Testis (tissue), 3 donors: ENCODE measurements around the gene TOM1L2. TPM values are rescaled to one million over a fixed set of nuclear protein-coding genes. Genes with fewer than 3 reads are reported as not detected.
"Not testable (repeated sequence)": the region's sequence is repeated elsewhere in the genome, so short reads cannot be mapped to it uniquely, and the experiment has no call there.

Experiments used
- DNase-seq: peaks from one replicate; pipeline ENCODE4 v3.0.0-alpha.2; 2019
- H3K27ac ChIP-seq, 2 donors: fragments of 200-600 bp; sonication (generic); one replicate each; pipeline ENCODE4 v1.5.1; 2019
- H3K27me3 ChIP-seq: fragments of 200-600 bp; sonication (generic); one replicate; pipeline ENCODE4 v1.5.1; 2019
- H3K36me3 ChIP-seq: fragments of 200-600 bp; sonication (generic); one replicate; pipeline ENCODE4 v1.5.1; 2017; ENCODE audit warnings: low read depth; ENCODE audit errors: missing control alignments
- H3K4me1 ChIP-seq: fragments of 200-600 bp; sonication (generic); one replicate; pipeline ENCODE4 v1.5.1; 2019
- H3K4me3 ChIP-seq, 2 donors: fragments of 200-600 bp; sonication (generic); one replicate each; pipeline ENCODE4 v1.5.1; 2017 to 2019
- H3K9me3 ChIP-seq: fragments of 200-600 bp; sonication (generic); one replicate; pipeline ENCODE4 v1.5.1; 2017
- CTCF ChIP-seq, 3 experiments: fragments of 450-650 bp in 2 of 3; fragments of 200-600 bp in 1 of 3; sonication (generic) in 1 of 3; IDR thresholded peaks; one replicate each; pipeline ENCODE4 v1.5.1; 2016 to 2019; ENCODE audit warnings: antibody characterized with exemption in 3 of 3, mild to moderate bottlenecking in 2 of 3, moderate library complexity in 1 of 3
- POLR2A ChIP-seq: fragments of 450-650 bp; IDR thresholded peaks from one replicate; pipeline ENCODE4 v1.6.1; 2017; ENCODE audit warnings: antibody characterized with exemption, mild to moderate bottlenecking, moderate library complexity
- WGBS, 2 donors: methylation state at CpG; one replicate each; pipeline ENCODE4 v1.1.5; 2018; 5-methylcytosine and 5-hydroxymethylcytosine counted together
- intact Hi-C: fragments of 100-400 bp; cut with DNase I; formaldehyde crosslinking; loops from one replicate; pipeline ENCODE4 v1.15.1; 2023; ENCODE audit warnings: low total_unique reads
- polyA plus RNA-seq: library from polyadenylated mRNA; stranded (reverse); fragments of 350-450 nt; fragmentation: Illumina TruSeq; extraction: RNeasy Lipid Tissue Mini Kit (QIAGEN cat#74804); gene quantifications from one replicate; pipeline ENCODE4 v1.2.3, GENCODE V29; 2014; ENCODE audit warnings: low read depth, low replicate concordance; ENCODE audit not compliant: insufficient read depth
- total RNA-seq, 2 donors: library from RNA; depleted of rRNA; stranded (reverse); fragments of >200 nt; gene quantifications; one replicate each; pipeline ENCODE4 v1.2.3, GENCODE V29; 2016

The TOM1L2 gene
- total and polyA plus RNA-seq, 3 donors from 2014 or later, result 92.4 to 221 (median 218) TPM

DNA sequence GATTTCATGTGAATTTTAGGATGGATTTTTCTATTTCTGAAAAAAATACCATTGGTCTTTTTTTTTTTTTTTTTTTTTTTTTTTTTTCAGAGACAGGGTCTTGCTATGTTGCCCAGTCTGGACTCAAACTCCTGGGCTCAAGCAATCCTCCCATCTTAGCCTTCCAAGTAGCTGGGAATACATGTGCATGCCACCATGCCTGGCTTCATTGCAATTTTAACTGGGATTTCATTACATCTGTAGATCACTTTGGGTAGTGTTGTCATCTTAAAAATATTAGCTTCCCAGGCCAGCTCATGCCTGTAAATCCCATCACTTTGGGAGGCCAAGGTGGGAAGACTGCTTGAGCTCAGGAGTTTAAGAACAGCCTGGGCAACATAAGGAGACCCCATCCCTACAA is 54.8 kb downstream of the TOM1L2 start:
- H3K27me3 ChIP-seq, result no peaks in the 10 kb centered on the region
- no peak overlapping the region for H3K4me3 ChIP-seq
- TF ChIP-seq POLR2A, result no peak
- no peak for TF ChIP-seq CTCF (IDR thresholded peaks at IDR 0.05)
- intact Hi-C loops, result no loop called here
- H3K27ac ChIP-seq, result no peak overlapping the region
- no peak for DNase-seq
- H3K9me3 ChIP-seq, result no peaks in the 10 kb centered on the region
- H3K4me1 ChIP-seq, result peaks cover 34% of the 10 kb centered on the region
- no peaks in the 10 kb centered on the region for H3K36me3 ChIP-seq

DNA sequence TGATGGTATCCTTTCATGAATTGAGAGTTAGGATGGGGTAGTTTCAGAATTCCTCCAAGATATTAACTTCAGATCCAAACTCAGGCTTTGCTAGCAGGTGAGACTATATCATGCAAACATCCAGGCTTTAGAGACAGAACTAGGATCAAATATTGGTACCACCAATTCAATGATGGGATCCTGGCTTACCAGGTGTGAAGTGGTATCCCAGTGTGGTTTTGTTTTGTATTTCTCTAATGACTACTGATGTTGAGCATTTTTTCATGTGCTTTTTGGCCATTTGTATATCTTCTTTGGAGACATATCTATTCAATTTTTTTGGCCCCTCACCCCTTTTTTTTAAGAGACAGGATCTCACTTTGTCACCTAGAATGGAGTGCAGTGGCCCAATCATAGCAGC is 57.0 kb downstream of the TOM1L2 start:
- no peak for TF ChIP-seq POLR2A
- TF ChIP-seq CTCF (IDR thresholded peaks at IDR 0.05), result no peak
- intact Hi-C loops, result no loop called here
- Histone ChIP-seq H3K27ac (no peak overlapping the region), H3K36me3 (no peaks in the 10 kb centered on the region), H3K27me3 (no peaks in the 10 kb centered on the region), H3K9me3 (no peaks in the 10 kb centered on the region), H3K4me3 (no peak overlapping the region), H3K4me1 (peaks cover 23% of the 10 kb centered on the region)
- DNase-seq, result no peak

DNA sequence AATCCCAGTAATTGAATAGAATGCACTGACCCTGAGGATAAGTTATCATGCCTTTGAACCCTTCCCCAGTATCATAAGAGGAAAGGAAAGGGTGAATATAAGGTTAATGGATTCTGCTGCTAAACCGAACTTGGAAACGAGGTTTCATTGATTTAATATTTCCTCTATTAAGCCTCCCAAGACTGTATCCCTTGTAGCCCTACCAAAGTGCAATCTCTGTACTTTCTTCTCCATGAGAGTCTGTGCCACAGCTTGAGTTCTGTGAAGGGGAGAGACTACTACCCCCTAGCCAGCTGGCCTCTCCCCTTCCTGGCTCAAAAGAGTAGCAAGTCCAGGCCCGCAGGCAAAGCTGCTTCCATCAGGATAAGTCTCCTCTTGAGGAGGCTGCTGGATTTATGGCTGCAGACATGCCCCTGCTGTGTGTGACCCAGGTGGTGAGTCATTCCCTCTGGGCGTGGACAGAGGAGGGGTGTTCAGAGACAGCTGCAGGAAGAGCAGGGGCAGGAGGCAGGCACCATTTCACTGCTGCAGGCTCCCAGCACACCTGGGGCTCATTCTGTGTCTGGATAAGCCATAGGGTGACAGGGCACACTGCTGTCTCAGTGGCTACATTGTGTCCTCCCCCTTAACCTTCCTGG is 58.4 kb downstream of the TOM1L2 start:
- Histone ChIP-seq H3K9me3 (no peaks in the 10 kb centered on the region), H3K27ac (no peak overlapping the region), H3K36me3 (no peaks in the 10 kb centered on the region), H3K4me1 (peaks cover 16% of the 10 kb centered on the region), H3K4me3 (no peak overlapping the region), H3K27me3 (no peaks in the 10 kb centered on the region)
- WGBS, 2 donors, result 42 to 43% methylated on average over 3 to 4 of the region's 4 CpGs
- intact Hi-C loops, result no loop called here
- TF ChIP-seq CTCF (IDR thresholded peaks at IDR 0.05), result no peak
- no peak for TF ChIP-seq POLR2A
- DNase-seq, result peak; percentile 43

DNA sequence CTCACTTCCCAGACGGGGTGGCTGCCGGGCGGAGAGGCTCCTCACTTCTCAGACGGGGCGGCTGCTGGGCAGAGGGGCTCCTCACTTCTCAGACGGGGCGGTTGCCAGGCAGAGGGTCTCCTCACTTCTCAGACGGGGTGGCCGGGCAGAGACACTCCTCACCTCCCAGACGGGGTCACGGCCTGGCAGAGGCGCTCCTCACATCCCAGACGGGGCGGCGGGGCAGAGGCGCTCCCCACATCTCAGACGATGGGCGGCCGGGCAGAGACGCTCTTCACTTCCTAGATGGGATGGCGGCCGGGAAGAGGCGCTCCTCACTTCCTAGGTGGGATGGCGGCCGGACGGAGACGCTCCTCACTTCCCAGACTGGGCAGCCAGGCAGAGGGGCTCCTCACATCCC is 59.9 kb downstream of the TOM1L2 start:
- H3K27me3 ChIP-seq, H3K4me3 ChIP-seq, DNase-seq, H3K36me3 ChIP-seq, H3K9me3 ChIP-seq, intact Hi-C loops, H3K27ac ChIP-seq: not testable (repeated sequence)
- WGBS, 2 donors, result 76 to 98% methylated on average over 11 to 20 of the region's 27 CpGs
- H3K4me1 ChIP-seq, result peaks cover 18% of the 10 kb centered on the region

DNA sequence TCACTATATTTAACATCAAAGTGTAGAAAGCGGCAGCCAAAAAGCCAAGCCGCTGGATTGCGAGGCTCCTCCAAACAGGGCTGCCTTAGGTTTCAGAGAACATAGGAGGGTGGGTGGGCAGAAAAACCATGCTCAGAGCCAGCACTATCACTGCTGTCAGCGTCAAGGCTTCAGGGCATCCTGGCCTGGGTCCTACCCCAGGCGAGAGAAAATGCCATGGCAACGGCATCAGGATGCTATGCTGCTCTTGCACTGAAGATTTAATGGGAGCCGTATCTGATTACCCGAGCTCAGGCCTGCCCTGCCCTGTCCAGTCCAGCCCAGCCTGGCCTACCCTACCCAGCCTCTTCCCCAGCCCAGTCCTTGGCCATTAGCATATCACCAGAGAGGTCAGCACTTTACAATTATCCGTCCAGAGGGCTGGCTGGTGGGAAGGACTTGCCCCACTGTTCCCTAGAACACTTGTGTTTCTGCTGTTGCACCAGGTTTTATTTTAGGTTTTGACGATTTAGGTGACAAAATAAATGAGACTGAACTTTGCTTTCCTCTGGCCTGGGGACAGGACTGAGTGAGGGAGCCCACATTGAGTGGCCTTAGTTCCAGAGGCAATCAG is 61.1 kb downstream of the TOM1L2 start:
- H3K9me3 ChIP-seq, result no peaks in the 10 kb centered on the region
- H3K4me1 ChIP-seq, result peaks cover 28% of the 10 kb centered on the region
- intact Hi-C loops, result no loop called here
- TF ChIP-seq CTCF (IDR thresholded peaks at IDR 0.05) (no peak), POLR2A (no peak)
- H3K27me3 ChIP-seq, result no peaks in the 10 kb centered on the region
- DNase-seq, result no peak
- H3K27ac ChIP-seq, result no peak overlapping the region
- H3K4me3 ChIP-seq, result no peak overlapping the region
- H3K36me3 ChIP-seq, result no peaks in the 10 kb centered on the region
- 75 to 77% methylated on average over 10 of the region's 10 CpGs for WGBS, 2 donors
